HepG2 (cell line): ENCODE data around the gene DYDC2. TPM values are rescaled to one million over a fixed set of nuclear protein-coding genes. Genes with fewer than 3 reads are reported as not detected.

ENCODE experiments used
- ARHGAP35 ChIP-seq: sonication (generic); formaldehyde crosslinking; IDR thresholded peaks from 2 replicates; pipeline ENCODE4 v1.9.0; 2022; ENCODE audit warnings: mild to moderate bottlenecking, inconsistent platforms, moderate library complexity, missing genetic modification reagents, borderline replicate concordance
- CBX2 ChIP-seq, 2 experiments: fragments of 200-600 bp in 1 of 2; sonication (generic); formaldehyde crosslinking in 1 of 2; IDR thresholded peaks; 2 replicates each; pipeline versions ENCODE4 v1.7.0 to v1.8.1; 2018 to 2022; ENCODE audit warnings: low read depth in 2 of 2, low read length in 1 of 2, mild to moderate bottlenecking in 1 of 2, missing genetic modification reagents in 1 of 2
- RXRB ChIP-seq: IDR thresholded peaks from 2 replicates; pipeline ENCODE4 v1.6.1; 2016; ENCODE audit warnings: borderline replicate concordance, missing genetic modification reagents, missing compliant biosample characterization
- SUZ12 ChIP-seq: fragments of 150-350 bp; IDR thresholded peaks from 2 replicates; pipeline ENCODE4 v1.6.1; 2014; ENCODE audit warnings: low read depth, low read length
- ZNF746 ChIP-seq: sonication (generic); formaldehyde crosslinking; IDR thresholded peaks from 2 replicates; pipeline ENCODE4 v1.8.0; 2022; ENCODE audit warnings: mild to moderate bottlenecking, missing genetic modification reagents
- ZSCAN21 ChIP-seq: sonication (generic); formaldehyde crosslinking; IDR thresholded peaks from 2 replicates; pipeline ENCODE4 v1.8.0; 2022; ENCODE audit warnings: mild to moderate bottlenecking, missing genetic modification reagents, moderate library complexity, borderline replicate concordance
- polyA plus RNA-seq, 8 experiments: library from polyadenylated mRNA; depleted of rRNA in 3 of 8; stranded (reverse) in 7 of 8; unstranded in 1 of 8; fragments of >200 nt; fragmentation: Illumina TruSeq in 4 of 8; extraction: Trizol in 4 of 8; gene quantifications; 2 replicates each; pipeline versions ENCODE4 v1.2.1 to v1.2.3, GENCODE V29; 2011 to 2016; ENCODE audit warnings: low read depth in 4 of 8, missing spikeins in 1 of 8, mixed read lengths in 1 of 8; ENCODE audit not compliant: insufficient read depth in 1 of 8
- total RNA-seq, 5 experiments: library from RNA; depleted of rRNA; stranded (reverse); fragments of >200 nt; fragmentation: Illumina TruSeq; extraction: Trizol; gene quantifications; 2 replicates each; pipeline ENCODE4 v1.2.3, GENCODE V29; 2016; ENCODE audit warnings: low read depth in 1 of 5
- TF ChIP-seq, protein P1 (sequence below): sonication (generic); formaldehyde crosslinking; IDR thresholded peaks from 2 replicates; pipeline ENCODE4 v1.4.0; 2020; ENCODE audit warnings: missing genetic modification reagents, borderline replicate concordance
- TF ChIP-seq, protein P2 (sequence below): sonication (generic); formaldehyde crosslinking; IDR thresholded peaks from 2 replicates; pipeline ENCODE4 v1.4.0; 2020; ENCODE audit warnings: missing genetic modification reagents
- TF ChIP-seq, protein P3 (sequence below): sonication (generic); formaldehyde crosslinking; conservative IDR thresholded peaks from 2 replicates; pipeline ENCODE4 v1.4.0; 2020; ENCODE audit warnings: missing genetic modification reagents
- TF ChIP-seq, protein P4 (sequence below), 2 experiments: IDR thresholded peaks; 2 replicates each; pipeline ENCODE4 v1.6.1; 2011 to 2012; ENCODE audit warnings: low read length in 2 of 2, borderline replicate concordance in 1 of 2, low read depth in 1 of 2, mild to moderate bottlenecking in 1 of 2, moderate library complexity in 1 of 2
- TF ChIP-seq, protein P5 (sequence below): sonication (generic); formaldehyde crosslinking; IDR thresholded peaks from 2 replicates; pipeline ENCODE4 v1.5.0; 2020; ENCODE audit warnings: mild to moderate bottlenecking, missing genetic modification reagents
- TF ChIP-seq, protein P6 (sequence below): sonication (generic); formaldehyde crosslinking; IDR thresholded peaks from 2 replicates; pipeline ENCODE4 v1.8.0; 2022; ENCODE audit warnings: mild to moderate bottlenecking, missing genetic modification reagents
- TF ChIP-seq, protein P7 (sequence below), 2 experiments: fragments of 450-650 bp in 1 of 2; sonication (generic) in 1 of 2; formaldehyde crosslinking; IDR thresholded peaks; 2 replicates each; pipeline versions ENCODE4 v1.5.0 to v1.8.0; 2020 to 2022; ENCODE audit warnings: mild to moderate bottlenecking in 1 of 2, missing genetic modification reagents in 1 of 2

Gene DYDC2
- total and polyA plus RNA-seq, 2 of the 13 experiments (the other 11 are each of a cell fraction or from before 2014, with no cell fraction given), result 0.98 to 2.3 TPM

DNA sequence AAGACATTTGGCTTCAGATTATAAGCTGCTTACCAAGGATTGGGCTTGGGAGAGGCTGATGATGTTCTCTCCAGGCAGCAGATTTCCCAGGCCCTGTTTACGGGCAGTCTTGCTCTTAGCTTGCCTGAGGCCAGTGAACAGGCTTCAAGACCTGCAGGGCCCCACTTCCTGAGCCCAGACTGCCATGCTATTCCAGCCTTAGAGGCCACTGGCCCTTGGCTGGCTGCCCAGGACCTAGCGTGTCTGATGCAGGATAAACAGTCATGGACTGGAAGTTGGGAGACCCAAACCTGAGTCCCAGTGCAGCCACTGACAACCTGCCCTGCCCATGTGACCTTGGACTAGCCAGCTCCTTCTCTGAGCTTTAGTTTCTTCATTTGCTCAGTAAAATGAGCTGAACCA, 54.7 kb downstream of the DYDC2 start (continued):
- TF ChIP-seq CBX2 (IDR thresholded peaks at IDR 0.05; ENCODE audit: low read depth, low read length) (no peak), CBX2 (CRISPR knock-in tag; IDR thresholded peaks at IDR 0.05; ENCODE audit: low read depth) (no peak), RXRB (CRISPR knock-in tag) (peak; percentile 44; the same call in 1 of the 2 replicates), SUZ12 (no peak), ARHGAP35 (CRISPR knock-in tag) (no peak), ZSCAN21 (CRISPR knock-in tag) (no peak), ZNF746 (CRISPR knock-in tag) (no peak)
- TF ChIP-seq, protein P1, sequence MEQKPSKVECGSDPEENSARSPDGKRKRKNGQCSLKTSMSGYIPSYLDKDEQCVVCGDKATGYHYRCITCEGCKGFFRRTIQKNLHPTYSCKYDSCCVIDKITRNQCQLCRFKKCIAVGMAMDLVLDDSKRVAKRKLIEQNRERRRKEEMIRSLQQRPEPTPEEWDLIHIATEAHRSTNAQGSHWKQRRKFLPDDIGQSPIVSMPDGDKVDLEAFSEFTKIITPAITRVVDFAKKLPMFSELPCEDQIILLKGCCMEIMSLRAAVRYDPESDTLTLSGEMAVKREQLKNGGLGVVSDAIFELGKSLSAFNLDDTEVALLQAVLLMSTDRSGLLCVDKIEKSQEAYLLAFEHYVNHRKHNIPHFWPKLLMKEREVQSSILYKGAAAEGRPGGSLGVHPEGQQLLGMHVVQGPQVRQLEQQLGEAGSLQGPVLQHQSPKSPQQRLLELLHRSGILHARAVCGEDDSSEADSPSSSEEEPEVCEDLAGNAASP (CRISPR knock-in tag), result no peak
- TF ChIP-seq, protein P2, sequence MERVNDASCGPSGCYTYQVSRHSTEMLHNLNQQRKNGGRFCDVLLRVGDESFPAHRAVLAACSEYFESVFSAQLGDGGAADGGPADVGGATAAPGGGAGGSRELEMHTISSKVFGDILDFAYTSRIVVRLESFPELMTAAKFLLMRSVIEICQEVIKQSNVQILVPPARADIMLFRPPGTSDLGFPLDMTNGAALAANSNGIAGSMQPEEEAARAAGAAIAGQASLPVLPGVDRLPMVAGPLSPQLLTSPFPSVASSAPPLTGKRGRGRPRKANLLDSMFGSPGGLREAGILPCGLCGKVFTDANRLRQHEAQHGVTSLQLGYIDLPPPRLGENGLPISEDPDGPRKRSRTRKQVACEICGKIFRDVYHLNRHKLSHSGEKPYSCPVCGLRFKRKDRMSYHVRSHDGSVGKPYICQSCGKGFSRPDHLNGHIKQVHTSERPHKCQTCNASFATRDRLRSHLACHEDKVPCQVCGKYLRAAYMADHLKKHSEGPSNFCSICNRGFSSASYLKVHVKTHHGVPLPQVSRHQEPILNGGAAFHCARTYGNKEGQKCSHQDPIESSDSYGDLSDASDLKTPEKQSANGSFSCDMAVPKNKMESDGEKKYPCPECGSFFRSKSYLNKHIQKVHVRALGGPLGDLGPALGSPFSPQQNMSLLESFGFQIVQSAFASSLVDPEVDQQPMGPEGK, result no peak; the same call in 1 of the 2 replicates
- TF ChIP-seq, protein P3, sequence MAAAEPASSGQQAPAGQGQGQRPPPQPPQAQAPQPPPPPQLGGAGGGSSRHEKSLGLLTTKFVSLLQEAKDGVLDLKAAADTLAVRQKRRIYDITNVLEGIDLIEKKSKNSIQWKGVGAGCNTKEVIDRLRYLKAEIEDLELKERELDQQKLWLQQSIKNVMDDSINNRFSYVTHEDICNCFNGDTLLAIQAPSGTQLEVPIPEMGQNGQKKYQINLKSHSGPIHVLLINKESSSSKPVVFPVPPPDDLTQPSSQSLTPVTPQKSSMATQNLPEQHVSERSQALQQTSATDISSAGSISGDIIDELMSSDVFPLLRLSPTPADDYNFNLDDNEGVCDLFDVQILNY (CRISPR knock-in tag), result no peak
- TF ChIP-seq, protein P4, sequence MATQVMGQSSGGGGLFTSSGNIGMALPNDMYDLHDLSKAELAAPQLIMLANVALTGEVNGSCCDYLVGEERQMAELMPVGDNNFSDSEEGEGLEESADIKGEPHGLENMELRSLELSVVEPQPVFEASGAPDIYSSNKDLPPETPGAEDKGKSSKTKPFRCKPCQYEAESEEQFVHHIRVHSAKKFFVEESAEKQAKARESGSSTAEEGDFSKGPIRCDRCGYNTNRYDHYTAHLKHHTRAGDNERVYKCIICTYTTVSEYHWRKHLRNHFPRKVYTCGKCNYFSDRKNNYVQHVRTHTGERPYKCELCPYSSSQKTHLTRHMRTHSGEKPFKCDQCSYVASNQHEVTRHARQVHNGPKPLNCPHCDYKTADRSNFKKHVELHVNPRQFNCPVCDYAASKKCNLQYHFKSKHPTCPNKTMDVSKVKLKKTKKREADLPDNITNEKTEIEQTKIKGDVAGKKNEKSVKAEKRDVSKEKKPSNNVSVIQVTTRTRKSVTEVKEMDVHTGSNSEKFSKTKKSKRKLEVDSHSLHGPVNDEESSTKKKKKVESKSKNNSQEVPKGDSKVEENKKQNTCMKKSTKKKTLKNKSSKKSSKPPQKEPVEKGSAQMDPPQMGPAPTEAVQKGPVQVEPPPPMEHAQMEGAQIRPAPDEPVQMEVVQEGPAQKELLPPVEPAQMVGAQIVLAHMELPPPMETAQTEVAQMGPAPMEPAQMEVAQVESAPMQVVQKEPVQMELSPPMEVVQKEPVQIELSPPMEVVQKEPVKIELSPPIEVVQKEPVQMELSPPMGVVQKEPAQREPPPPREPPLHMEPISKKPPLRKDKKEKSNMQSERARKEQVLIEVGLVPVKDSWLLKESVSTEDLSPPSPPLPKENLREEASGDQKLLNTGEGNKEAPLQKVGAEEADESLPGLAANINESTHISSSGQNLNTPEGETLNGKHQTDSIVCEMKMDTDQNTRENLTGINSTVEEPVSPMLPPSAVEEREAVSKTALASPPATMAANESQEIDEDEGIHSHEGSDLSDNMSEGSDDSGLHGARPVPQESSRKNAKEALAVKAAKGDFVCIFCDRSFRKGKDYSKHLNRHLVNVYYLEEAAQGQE (IDR thresholded peaks at IDR 0.05; ENCODE audit: borderline replicate concordance in 1 of 2, low read depth in 1 of 2, low read length in 2 of 2), result no peak
- TF ChIP-seq, protein P5, sequence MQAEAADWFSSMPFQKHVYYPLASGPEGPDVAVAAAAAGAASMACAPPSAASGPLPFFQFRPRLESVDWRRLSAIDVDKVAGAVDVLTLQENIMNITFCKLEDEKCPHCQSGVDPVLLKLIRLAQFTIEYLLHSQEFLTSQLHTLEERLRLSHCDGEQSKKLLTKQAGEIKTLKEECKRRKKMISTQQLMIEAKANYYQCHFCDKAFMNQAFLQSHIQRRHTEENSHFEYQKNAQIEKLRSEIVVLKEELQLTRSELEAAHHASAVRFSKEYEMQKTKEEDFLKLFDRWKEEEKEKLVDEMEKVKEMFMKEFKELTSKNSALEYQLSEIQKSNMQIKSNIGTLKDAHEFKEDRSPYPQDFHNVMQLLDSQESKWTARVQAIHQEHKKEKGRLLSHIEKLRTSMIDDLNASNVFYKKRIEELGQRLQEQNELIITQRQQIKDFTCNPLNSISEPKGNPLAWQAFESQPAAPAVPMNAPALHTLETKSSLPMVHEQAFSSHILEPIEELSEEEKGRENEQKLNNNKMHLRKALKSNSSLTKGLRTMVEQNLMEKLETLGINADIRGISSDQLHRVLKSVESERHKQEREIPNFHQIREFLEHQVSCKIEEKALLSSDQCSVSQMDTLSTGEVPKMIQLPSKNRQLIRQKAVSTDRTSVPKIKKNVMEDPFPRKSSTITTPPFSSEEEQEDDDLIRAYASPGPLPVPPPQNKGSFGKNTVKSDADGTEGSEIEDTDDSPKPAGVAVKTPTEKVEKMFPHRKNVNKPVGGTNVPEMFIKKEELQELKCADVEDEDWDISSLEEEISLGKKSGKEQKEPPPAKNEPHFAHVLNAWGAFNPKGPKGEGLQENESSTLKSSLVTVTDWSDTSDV, result no peak
- TF ChIP-seq, protein P6, sequence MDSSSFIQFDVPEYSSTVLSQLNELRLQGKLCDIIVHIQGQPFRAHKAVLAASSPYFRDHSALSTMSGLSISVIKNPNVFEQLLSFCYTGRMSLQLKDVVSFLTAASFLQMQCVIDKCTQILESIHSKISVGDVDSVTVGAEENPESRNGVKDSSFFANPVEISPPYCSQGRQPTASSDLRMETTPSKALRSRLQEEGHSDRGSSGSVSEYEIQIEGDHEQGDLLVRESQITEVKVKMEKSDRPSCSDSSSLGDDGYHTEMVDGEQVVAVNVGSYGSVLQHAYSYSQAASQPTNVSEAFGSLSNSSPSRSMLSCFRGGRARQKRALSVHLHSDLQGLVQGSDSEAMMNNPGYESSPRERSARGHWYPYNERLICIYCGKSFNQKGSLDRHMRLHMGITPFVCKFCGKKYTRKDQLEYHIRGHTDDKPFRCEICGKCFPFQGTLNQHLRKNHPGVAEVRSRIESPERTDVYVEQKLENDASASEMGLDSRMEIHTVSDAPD (CRISPR knock-in tag), result no peak
- TF ChIP-seq, protein P7, sequence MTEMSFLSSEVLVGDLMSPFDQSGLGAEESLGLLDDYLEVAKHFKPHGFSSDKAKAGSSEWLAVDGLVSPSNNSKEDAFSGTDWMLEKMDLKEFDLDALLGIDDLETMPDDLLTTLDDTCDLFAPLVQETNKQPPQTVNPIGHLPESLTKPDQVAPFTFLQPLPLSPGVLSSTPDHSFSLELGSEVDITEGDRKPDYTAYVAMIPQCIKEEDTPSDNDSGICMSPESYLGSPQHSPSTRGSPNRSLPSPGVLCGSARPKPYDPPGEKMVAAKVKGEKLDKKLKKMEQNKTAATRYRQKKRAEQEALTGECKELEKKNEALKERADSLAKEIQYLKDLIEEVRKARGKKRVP (CRISPR knock-in tag; IDR thresholded peaks at IDR 0.05), result no peak
